GM08714 (cell line): ENCODE results near the gene PSIP1.
"Not testable (repeated sequence)": the region's sequence is repeated elsewhere in the genome, so short reads cannot be mapped to it uniquely, and the experiment has no call there.

ENCODE experiments used
- H3K4me3 ChIP-seq: fragments of 200-500 bp; sonication (Bioruptor generic); 2 replicates; pipeline ENCODE4 v1.5.1; 2014; ENCODE audit warnings: mild to moderate bottlenecking, low read length, inconsistent platforms
- ZNF274 ChIP-seq: IDR thresholded peaks from 2 replicates; pipeline ENCODE4 v1.6.1; 2012; ENCODE audit warnings: mild to moderate bottlenecking, low read depth, low read length

PSIP1 gene

GRCh38 chr9:15482146-15482545, 28.6 kb downstream of the PSIP1 start:
- no peak for TF ChIP-seq ZNF274
- H3K4me3 ChIP-seq = no peak overlapping the region

- no peak for TF ChIP-seq ZNF274
- no peak overlapping the region for H3K4me3 ChIP-seq
Measured at GRCh38 chr9:15480028-15480427, 30.7 kb downstream of the PSIP1 start.

GRCh38 chr9:15475923-15476536, 34.7 kb downstream of the PSIP1 start:
- H3K4me3 ChIP-seq = no peak overlapping the region
- no peak for TF ChIP-seq ZNF274

- TF ChIP-seq ZNF274 = no peak
- no peak overlapping the region for H3K4me3 ChIP-seq
Measured at GRCh38 chr9:15469862-15470261, 40.9 kb downstream of the PSIP1 start.

GRCh38 chr9:15469406-15469805, 41.4 kb downstream of the PSIP1 start:
- no peak overlapping the region for H3K4me3 ChIP-seq
- no peak for TF ChIP-seq ZNF274

- H3K4me3 ChIP-seq = no peak overlapping the region
- no peak for TF ChIP-seq ZNF274
Measured at GRCh38 chr9:15468145-15468544, 42.6 kb downstream of the PSIP1 start.

GRCh38 chr9:15461601-15462000, 49.2 kb downstream of the PSIP1 start:
- TF ChIP-seq ZNF274 = no peak
- no peak overlapping the region for H3K4me3 ChIP-seq

GRCh38 chr9:15461056-15461455, 49.7 kb downstream of the PSIP1 start:
- H3K4me3 ChIP-seq = no peak overlapping the region
- TF ChIP-seq ZNF274 = no peak

GRCh38 chr9:15453956-15454355, 56.8 kb downstream of the PSIP1 start:
- H3K4me3 ChIP-seq = no peak overlapping the region
- no peak for TF ChIP-seq ZNF274

GRCh38 chr9:15444141-15444540, 66.6 kb downstream of the PSIP1 start:
- TF ChIP-seq ZNF274 = no peak
- H3K4me3 ChIP-seq = no peak overlapping the region

GRCh38 chr9:15442264-15442663, 68.5 kb downstream of the PSIP1 start:
- not testable (repeated sequence) for H3K4me3 ChIP-seq

GRCh38 chr9:15441841-15442240, 68.9 kb downstream of the PSIP1 start:
- not testable (repeated sequence) for H3K4me3 ChIP-seq

- TF ChIP-seq ZNF274 = no peak
Measured at GRCh38 chr9:15438891-15439290, 71.9 kb downstream of the PSIP1 start.

GRCh38 chr9:15433661-15434060, 77.1 kb downstream of the PSIP1 start:
- H3K4me3 ChIP-seq = no peak overlapping the region
- TF ChIP-seq ZNF274 = no peak

More at GRCh38 chr9:15438891-15439290, 71.9 kb downstream of the PSIP1 start:
- H3K4me3 ChIP-seq = no peak overlapping the region

GRCh38 chr9:15433191-15433590, 77.6 kb downstream of the PSIP1 start:
- TF ChIP-seq ZNF274 = no peak
- H3K4me3 ChIP-seq = no peak overlapping the region
